ENCODE measurements around the gene SPACA6. TPM values are rescaled to one million over a fixed set of nuclear protein-coding genes. Genes with fewer than 3 reads are reported as not detected.

Gene SPACA6
- total and polyA plus RNA-seq, 9 of the 15 experiments (the other 6 are each of a cell fraction or from before 2014, with no cell fraction given) = 1.3 to 17.3 (median 6.2) TPM

DNA sequence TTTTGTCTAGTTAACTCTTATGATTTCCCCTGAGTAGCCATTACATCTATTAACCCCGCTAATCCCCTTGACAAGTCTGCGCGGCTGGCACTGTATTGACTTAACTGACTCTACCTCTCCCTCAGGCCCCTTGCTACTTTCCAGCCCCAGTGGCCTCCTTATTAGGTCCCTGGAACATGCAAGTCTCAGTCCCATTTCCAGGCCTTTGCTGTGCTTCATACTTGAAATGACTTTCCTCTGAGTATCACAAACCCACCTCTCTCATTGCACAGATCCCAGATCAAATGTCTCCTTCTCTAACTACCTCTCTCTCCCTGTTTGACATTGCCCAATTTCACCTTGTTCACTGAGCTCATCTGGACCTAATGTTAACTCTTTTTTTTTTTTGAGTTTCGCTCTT, 13.2 kb downstream of the SPACA6 start (continued):
- TF ChIP-seq, protein P1, sequence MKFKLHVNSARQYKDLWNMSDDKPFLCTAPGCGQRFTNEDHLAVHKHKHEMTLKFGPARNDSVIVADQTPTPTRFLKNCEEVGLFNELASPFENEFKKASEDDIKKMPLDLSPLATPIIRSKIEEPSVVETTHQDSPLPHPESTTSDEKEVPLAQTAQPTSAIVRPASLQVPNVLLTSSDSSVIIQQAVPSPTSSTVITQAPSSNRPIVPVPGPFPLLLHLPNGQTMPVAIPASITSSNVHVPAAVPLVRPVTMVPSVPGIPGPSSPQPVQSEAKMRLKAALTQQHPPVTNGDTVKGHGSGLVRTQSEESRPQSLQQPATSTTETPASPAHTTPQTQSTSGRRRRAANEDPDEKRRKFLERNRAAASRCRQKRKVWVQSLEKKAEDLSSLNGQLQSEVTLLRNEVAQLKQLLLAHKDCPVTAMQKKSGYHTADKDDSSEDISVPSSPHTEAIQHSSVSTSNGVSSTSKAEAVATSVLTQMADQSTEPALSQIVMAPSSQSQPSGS (CRISPR knock-in tag; IDR thresholded peaks at IDR 0.05) = no peak
- TF ChIP-seq, protein P2, sequence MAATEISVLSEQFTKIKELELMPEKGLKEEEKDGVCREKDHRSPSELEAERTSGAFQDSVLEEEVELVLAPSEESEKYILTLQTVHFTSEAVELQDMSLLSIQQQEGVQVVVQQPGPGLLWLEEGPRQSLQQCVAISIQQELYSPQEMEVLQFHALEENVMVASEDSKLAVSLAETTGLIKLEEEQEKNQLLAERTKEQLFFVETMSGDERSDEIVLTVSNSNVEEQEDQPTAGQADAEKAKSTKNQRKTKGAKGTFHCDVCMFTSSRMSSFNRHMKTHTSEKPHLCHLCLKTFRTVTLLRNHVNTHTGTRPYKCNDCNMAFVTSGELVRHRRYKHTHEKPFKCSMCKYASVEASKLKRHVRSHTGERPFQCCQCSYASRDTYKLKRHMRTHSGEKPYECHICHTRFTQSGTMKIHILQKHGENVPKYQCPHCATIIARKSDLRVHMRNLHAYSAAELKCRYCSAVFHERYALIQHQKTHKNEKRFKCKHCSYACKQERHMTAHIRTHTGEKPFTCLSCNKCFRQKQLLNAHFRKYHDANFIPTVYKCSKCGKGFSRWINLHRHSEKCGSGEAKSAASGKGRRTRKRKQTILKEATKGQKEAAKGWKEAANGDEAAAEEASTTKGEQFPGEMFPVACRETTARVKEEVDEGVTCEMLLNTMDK (IDR thresholded peaks at IDR 0.05; ENCODE audit: borderline replicate concordance, insufficient read depth, low read depth, low read length, poor library complexity, severe bottlenecking) = no peak
- TF ChIP-seq NELFE (IDR thresholded peaks at IDR 0.05; ENCODE audit: insufficient read depth, insufficient read length) = no peak

DNA sequence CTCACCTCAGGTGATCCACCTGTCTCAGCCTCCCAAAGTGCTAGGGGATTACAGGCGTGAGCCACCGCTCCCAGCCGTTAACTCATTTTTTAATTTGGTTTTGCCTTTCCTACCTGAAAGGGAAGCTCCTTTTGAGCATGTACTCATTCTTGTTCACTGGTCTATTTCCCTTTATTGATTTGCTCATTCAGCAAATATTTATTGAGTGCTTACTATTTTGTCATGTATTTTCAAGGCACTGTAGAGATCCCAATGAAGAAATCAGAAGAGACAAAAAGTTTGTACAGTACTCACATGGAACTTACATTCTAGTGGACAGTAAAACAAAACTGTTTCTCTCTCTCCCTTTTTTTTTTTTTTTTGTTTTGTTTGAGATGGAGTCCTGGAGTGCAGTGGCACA, 13.8 kb downstream of the SPACA6 start:
- FAIRE-seq (no peak), ATAC-seq (no peak), DNase-seq (ENCODE audit: extremely low read depth in 1 of 4, low spot score in 3 of 4) (no peak)
- H3K27me3 ChIP-seq (ENCODE audit: control insufficient read depth in 2 of 2, insufficient read depth in 2 of 2, low read length in 2 of 2) = no peaks in the 10 kb centered on the region; a peak in 1 of 5 replicates
- H3K9ac ChIP-seq (ENCODE audit: insufficient read depth in 1 of 2, low read depth in 2 of 2, low read length in 2 of 2) = no peak overlapping the region
- H3K9me3 ChIP-seq (replicated peaks; ENCODE audit: control insufficient read depth, insufficient read depth, low read depth, low read length) = no peaks in the 10 kb centered on the region
- H3K4me3 ChIP-seq = no peak overlapping the region
- ChIA-PET POLR2A (interaction anchor here (0.6 to 1.4 kb wide), 2 partner anchors 18 to 164 kb away, joined by 3 to 5 read pairs; no protein-coding TSS in a partner anchor), CTCF (ENCODE audit: low intra/inter-chr PET ratio) (no interaction called here)
- H3K27ac ChIP-seq (ENCODE audit: extremely low read depth, low read depth, low read length) = no peak overlapping the region
- WGBS (ENCODE audit: insufficient coverage, low coverage, missing lambda C conversion rate) = 96% methylated on average over 3 of the region's 3 CpGs
- no peak overlapping the region for H2AFZ ChIP-seq (ENCODE audit: low read depth, low read length)
- H3K36me3 ChIP-seq (ENCODE audit: control insufficient read depth, insufficient read depth, low read length) = peaks cover 23% of the 10 kb centered on the region; the same call in 2 of the 3 replicates
- intact Hi-C loops (cut with micrococcal nuclease) (no loop called here), in situ Hi-C loops (cut with MboI) (no loop called here)
- TF ChIP-seq DPF2 (IDR thresholded peaks at IDR 0.05) (no peak), ZNF764 (CRISPR knock-in tag; IDR thresholded peaks at IDR 0.05; ENCODE audit: low read depth) (no peak), MAFK (IDR thresholded peaks at IDR 0.05; ENCODE audit: low read length) (peak; percentile 15; the same call in 1 of the 2 replicates), ZNF316 (IDR thresholded peaks at IDR 0.05) (peak; percentile 87), HDGF (IDR thresholded peaks at IDR 0.05) (no peak), RBBP5 (IDR thresholded peaks at IDR 0.05; ENCODE audit: borderline replicate concordance, insufficient read depth, low read length, poor library complexity, severe bottlenecking) (no peak), SMARCA5 (IDR thresholded peaks at IDR 0.05) (no peak), C11orf30 (IDR thresholded peaks at IDR 0.05; ENCODE audit: low read depth) (peak; percentile 64), ZNF586 (CRISPR knock-in tag; conservative IDR thresholded peaks at IDR 0.05) (no peak), MECOM (CRISPR knock-in tag; IDR thresholded peaks at IDR 0.05) (no peak), SRSF7 (optimal IDR thresholded peaks at IDR 0.05; ENCODE audit: low read depth, low read length) (no peak), EP300 (IDR thresholded peaks at IDR 0.05; ENCODE audit: low read length) (no peak), ZC3H8 (IDR thresholded peaks at IDR 0.05) (no peak), TRIM28 (IDR thresholded peaks at IDR 0.05) (no peak), TCF3 (CRISPR knock-in tag; IDR thresholded peaks at IDR 0.05) (no peak), MAFG (tag; conservative IDR thresholded peaks at IDR 0.05) (peak; percentile 61)
- no peaks in the 10 kb centered on the region for H4K20me1 ChIP-seq (replicated peaks; ENCODE audit: control insufficient read depth, insufficient read depth, low read length)
- no TSS peak for BruUV-seq (replicated peaks)
- H3K4me2 ChIP-seq (ENCODE audit: insufficient read depth, low read length) = no peak overlapping the region
- peaks cover 22% of the 10 kb centered on the region for H3K79me2 ChIP-seq (ENCODE audit: control insufficient read depth, insufficient read depth, low read length)
- H3K9me1 ChIP-seq (ENCODE audit: control insufficient read depth, insufficient read depth, low read length) = no peaks in the 10 kb centered on the region
- H3K4me1 ChIP-seq (replicated peaks in 1 of 2; ENCODE audit: control insufficient read depth in 2 of 2, insufficient read depth in 2 of 2, low read length in 2 of 2) = peaks cover 21 to 32% of the 10 kb centered on the region in 2 experiments
